ENCODE measurements around the gene CDC42BPB. TPM values are rescaled to one million over a fixed set of nuclear protein-coding genes. Genes with fewer than 3 reads are reported as not detected.

Gene CDC42BPB
- total and polyA plus RNA-seq, 11 donors = 31.1 to 124 (median 68.9) TPM

DNA sequence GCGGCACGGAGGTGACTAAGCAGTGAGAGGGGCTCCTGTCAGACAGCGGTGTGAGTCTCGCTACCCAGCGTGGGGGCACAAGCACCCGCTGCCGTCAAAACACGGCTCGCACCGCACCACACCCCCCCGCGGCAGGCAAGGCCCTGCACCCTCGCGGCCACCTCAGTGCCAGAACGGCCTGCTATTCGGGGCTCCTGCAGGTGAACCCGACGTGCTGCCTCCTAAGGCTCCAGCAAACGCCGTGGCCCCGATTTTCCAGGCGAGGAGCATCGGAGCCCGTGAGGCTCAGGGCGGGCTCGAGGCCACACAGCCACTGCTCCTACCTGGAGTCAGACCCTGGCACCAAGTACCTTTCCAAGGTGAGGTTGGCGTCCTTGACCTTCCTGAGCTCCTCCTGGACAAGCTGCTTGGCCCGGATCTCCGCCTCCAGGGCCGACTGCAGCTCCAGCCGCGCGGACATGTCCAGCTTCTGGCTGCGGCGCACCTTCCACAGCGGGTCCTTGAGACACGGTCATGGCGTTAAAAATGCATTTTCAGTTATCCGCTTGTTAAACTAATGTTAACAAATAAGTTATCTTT is 93.1 kb downstream of the CDC42BPB start:
- Histone ChIP-seq H3K27ac (no peak overlapping the region), H3K27me3 (no peaks in the 10 kb centered on the region), H3K9me3 (no peaks in the 10 kb centered on the region), H3K4me1 (no peaks in the 10 kb centered on the region), H3K4me3 (no peak overlapping the region), H3K36me3 (peaks cover 10 to 100% (median 100%) of the 10 kb centered on the region in 9 donors)
- 95 to 97% (median 97%) methylated on average over 36 to 39 of the region's 39 CpGs for WGBS, 4 donors
- intact Hi-C loops (cut with DNase I) = no loop called here
- ATAC-seq (peak in 1 of 4 donors; percentile 33), DNase-seq (no peak)
- TF ChIP-seq, protein P1, sequence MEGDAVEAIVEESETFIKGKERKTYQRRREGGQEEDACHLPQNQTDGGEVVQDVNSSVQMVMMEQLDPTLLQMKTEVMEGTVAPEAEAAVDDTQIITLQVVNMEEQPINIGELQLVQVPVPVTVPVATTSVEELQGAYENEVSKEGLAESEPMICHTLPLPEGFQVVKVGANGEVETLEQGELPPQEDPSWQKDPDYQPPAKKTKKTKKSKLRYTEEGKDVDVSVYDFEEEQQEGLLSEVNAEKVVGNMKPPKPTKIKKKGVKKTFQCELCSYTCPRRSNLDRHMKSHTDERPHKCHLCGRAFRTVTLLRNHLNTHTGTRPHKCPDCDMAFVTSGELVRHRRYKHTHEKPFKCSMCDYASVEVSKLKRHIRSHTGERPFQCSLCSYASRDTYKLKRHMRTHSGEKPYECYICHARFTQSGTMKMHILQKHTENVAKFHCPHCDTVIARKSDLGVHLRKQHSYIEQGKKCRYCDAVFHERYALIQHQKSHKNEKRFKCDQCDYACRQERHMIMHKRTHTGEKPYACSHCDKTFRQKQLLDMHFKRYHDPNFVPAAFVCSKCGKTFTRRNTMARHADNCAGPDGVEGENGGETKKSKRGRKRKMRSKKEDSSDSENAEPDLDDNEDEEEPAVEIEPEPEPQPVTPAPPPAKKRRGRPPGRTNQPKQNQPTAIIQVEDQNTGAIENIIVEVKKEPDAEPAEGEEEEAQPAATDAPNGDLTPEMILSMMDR (IDR thresholded peaks at IDR 0.05) = no peak
- TF ChIP-seq POLR2A (IDR thresholded peaks at IDR 0.05) = no peak

DNA sequence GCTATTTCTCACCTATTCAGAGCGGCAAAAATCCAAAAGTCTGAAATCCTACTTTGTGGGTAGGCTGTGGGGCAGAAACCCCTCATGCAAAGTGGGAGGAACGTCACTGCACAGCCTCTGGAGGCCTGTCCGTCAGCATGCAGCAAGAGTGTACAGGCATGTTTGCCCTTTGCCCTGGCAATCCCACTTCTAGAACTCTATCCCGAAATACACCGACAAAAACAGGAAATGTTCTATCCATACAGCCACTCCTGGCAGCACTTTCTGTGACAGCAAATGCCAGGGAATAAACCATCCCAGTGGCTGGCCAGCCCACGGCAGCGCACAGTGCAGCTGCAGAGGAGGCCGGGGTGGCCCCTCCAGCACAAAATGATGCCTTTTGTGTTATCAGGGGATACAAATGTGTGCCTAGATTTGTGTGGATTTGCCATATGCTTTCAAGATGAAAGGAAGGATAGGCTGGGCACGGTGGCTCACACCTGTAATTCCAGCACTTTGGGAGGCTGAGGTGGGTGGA is 95.2 kb downstream of the CDC42BPB start:
- H3K36me3 ChIP-seq = peaks cover 10 to 100% (median 99%) of the 10 kb centered on the region in 9 donors
- H3K4me3 ChIP-seq = no peak overlapping the region
- no peak overlapping the region for H3K27ac ChIP-seq
- no peaks in the 10 kb centered on the region for H3K27me3 ChIP-seq
- DNase-seq (no peak), ATAC-seq (no peak)
- TF ChIP-seq, protein P1 (IDR thresholded peaks at IDR 0.05) = no peak
- TF ChIP-seq POLR2A (IDR thresholded peaks at IDR 0.05) = no peak
- no peaks in the 10 kb centered on the region for H3K4me1 ChIP-seq
- no peaks in the 10 kb centered on the region for H3K9me3 ChIP-seq
- intact Hi-C loops (cut with DNase I) = no loop called here
- WGBS, 4 donors = 80 to 89% (median 89%) methylated on average over 9 of the region's 9 CpGs

DNA sequence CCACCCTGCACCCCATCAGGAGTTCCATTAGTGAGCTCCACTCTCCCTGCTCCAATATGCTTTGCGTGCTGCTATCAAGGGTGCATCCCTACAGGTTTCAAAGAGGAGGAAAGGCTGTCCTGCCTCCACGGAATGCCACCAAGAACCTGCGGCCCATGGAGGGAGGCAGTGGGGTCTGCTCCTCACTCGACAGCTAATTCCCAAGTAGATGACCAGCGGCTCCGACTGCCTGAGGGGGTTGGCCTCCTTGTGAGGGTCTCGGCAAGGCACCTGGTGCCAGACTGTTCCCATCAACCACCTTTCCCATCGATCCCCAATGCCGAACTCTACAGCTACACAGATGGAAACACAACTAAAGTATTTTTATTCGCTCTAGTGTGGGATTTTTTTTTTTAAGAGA is 98.9 kb downstream of the CDC42BPB start:
- Histone ChIP-seq H3K4me3 (no peak overlapping the region), H3K27ac (no peak overlapping the region), H3K27me3 (no peaks in the 10 kb centered on the region), H3K9me3 (no peaks in the 10 kb centered on the region), H3K4me1 (no peaks in the 10 kb centered on the region), H3K36me3 (peaks cover 0 to 100% (median 97%) of the 10 kb centered on the region in 9 donors)
- intact Hi-C loops (cut with DNase I) = no loop called here
- 92 to 96% (median 95%) methylated on average over 9 to 10 of the region's 10 CpGs for WGBS, 4 donors
- no peak for ATAC-seq
- TF ChIP-seq, protein P1 (IDR thresholded peaks at IDR 0.05) = no peak
- no peak for TF ChIP-seq POLR2A (IDR thresholded peaks at IDR 0.05)
- no peak for DNase-seq

DNA sequence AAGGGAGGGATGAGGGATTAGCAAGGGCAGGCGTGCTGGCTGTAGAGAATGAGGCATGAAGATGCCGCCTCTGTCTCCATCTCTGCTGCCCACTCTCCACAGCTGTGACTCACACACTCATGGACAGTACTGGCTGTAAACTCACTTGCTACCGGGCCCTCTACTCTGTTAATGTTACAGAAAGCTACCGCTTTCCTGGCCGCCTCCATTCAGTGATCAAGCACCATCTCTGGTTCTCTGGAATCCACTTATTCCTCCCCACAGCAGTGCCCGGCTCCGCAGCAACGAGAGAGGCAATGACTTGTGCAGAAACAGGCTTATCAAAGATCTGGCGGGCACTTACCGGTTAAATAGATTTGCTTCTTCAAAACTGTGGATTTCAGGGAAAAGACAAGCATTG is 100.1 kb downstream of the CDC42BPB start:
- TF ChIP-seq, protein P1 (IDR thresholded peaks at IDR 0.05) = no peak
- no peak for TF ChIP-seq POLR2A (IDR thresholded peaks at IDR 0.05)
- Histone ChIP-seq H3K27me3 (no peaks in the 10 kb centered on the region), H3K27ac (no peak overlapping the region), H3K36me3 (peaks cover 1 to 100% (median 97%) of the 10 kb centered on the region in 9 donors), H3K9me3 (no peaks in the 10 kb centered on the region), H3K4me3 (no peak overlapping the region), H3K4me1 (no peaks in the 10 kb centered on the region)
- no peak for DNase-seq
- intact Hi-C loops (cut with DNase I) = no loop called here
- no peak for ATAC-seq
- 93 to 95% (median 93%) methylated on average over 10 of the region's 10 CpGs for WGBS, 4 donors
